Measurements from ENCODE around the gene EEIG1.

The EEIG1 gene

DNA sequence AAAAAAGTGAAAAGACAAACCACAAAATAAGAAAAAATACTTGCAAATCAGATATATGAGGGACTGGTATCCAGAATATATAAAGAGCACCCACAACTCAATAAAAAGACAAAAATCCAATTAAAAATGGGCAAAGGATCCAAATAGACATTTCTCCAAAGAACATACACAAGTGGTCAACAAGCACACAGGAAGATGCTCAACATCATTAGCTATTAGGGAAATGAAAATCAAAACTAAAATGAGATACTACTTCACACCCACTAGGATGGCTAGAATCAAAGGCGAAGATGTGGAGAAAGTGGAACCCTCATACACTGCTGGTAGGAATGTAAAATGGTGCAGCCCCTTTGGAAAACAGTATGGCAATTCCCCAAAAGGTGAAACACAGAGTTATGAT is 22.1 kb downstream of the EEIG1 start:
- no peak for DNase-seq

DNA sequence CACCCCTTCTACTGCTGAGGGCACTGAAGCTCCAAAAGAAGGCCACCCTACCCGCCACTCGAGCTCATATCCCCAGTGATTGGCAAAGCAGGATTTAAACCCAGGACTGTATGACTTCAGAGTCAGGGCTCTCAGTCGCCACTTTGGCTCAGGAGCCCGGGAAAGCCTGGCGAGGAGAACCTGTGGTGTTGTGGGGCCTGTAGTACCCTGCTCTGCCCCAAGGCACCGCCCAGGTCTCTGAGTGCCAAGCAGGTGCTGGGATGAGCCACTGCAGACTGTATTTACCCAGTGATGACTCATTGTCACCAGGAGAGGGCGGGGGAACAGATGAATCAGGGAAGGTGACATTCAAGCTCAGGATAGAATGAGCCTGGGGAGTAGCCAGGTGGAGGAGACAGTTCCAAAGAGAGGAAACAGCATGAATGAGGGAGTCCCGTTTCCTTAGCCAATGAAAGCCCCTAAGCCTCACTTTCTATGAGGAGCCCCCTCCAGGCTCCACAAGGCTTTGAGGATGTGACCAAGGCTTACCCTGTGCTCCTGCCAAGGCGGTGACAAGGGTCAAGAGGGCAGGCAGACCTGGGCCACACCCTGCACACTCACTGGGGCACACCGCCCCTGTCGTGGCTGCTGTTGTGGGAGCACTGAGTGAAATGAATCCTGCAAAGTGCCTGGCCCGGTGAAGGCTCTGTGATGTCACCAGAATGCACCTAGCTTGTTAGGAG is 25.3 kb downstream of the EEIG1 start:
- DNase-seq, result peak; percentile 29

DNA sequence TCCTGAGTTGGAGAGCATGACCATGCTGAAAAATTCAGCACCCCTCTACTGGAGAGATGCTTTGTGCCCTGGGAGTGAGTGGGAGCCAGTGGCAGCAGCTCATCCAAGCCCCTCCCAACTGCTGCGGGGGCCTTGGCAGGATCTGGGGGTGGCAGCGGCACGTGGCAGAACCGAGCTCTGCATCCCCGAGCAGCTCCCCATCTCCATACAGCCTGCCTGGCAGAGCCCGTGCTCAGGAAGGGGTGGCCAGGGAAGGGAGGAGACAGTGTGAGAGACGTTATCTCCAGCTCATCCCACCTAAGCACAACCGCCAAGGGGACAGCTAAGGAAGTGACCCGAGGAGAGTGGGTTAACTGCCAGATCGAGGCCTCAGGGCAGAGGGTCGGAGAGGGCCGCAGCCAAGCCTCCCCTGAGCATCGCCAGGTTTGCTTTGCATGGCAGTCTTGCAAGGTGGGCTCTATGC is 25.9 kb downstream of the EEIG1 start:
- no peak for DNase-seq

DNA sequence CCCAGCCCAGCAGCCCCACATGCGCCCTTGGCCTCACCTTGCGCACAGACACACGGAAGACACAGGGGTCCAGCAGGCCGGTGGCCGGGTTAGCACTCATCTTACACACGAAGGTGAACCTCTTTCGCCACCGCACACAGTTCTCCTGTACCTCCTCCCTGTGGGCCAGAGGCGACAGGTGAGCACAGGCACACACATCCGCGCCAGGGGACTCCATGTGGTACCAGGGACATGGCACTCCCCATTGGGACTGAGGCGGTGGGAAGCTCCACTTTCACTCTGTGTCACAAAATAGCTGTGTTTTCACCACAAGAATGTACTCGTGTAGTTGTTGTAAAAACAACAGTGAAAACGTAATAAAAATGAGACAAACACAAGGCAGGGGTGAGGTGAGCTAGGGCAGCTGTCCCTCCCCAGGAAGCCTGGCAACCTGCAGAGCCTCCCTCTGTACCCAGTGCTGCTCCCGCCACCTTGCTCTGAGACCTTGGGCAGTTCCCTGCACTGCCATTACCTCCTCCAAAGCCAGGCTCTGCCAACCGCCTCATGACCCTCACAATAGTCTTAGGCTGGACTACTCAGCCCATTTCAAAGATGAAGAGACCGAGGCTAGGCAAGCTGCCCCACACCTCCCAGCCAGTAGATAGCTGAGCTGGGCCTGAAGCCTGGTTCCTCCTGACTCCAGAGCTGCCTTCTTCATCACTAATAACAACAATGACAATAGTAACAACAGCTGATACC is 26.9 kb downstream of the EEIG1 start:
- DNase-seq, result no peak

DNA sequence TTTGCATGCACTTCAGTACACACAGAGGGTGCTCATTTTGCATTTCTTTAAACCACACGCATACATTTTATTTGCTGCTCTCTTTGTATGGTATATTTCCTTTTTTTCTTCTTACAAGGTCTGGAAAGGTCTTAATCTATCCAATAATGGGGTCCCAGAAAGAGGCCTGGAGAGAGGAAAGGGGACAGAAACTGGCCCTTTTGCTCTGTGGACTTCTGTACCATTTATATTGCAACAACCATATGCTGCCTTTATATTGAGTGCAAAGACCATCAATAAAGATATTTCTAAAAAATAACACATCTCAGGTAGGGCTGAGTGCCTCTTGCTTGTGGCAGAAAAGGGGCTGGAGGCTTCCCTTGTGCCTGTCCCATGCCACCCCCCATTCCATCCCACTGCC is 27.6 kb downstream of the EEIG1 start:
- no peak for DNase-seq

DNA sequence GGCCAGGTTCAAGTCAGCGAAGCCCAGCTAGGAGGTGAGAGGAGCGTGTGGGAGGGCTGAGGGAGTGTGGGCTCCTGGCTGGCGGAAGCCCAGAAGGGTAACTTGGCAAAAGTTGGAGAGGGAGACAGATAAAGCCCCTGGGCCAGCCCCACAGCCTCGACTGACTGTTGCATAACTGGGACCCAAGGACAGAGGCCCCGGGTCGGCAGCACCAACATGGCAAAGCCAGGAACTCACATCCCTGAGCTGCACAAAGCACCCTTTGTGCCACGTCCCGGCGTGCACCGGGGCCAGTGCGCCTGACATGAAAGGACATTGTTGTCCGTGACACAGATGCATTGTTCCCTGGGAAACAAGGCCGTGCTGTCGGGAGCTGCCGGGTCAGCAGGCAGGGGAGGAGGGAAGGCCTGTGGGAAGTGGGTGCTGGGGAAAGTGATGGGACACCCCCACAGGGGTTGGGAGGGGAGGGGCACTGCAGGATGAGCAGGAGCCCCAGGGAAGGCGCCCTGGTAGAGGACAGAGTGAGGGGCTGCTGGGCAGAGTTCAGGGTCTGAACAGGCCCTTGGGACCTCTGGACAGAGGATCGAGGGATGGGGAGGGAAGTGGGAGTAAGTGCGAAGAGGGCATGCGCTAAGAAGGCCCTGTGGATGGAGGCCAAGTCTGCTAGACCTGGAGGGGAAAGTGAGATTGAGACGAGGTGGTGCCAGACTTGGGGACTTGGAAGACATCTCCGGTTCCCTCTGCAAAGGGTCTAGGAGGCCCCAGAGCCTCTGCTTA is 30.1 kb downstream of the EEIG1 start:
- no peak for DNase-seq

DNA sequence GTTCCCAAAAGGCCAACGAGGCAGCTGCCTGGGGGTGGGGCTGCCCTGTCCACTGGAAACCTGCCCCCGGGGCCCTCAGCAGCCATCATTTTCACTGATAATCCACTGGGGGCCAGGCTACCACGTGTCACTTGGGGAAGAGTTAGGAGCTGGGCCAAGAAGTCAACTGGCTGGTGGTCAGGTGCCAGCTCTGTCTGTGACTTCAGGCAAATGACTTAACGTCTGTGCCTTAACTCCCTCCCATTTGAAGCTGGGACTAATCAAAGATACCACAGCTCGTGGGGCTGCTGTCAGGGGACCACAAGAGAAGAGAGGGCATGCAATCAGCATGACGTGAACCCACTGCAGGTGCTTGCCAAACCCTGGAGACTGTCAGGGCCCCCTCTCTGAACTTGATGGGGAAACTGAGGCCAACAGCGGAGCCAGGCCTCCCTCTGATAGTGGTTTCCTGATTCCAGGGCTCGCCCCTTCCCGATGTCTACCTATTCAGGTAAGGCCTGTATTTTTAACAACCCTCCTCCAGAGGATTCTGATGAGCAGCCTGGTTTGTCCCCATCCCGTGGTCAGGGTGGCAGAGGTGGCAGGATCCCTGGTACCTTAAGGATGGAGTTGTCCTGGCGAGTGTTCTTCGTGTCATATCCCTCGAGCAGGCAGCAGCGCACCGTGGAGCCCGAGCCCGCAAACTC is 30.8 kb downstream of the EEIG1 start:
- DNase-seq, result no peak

DNA sequence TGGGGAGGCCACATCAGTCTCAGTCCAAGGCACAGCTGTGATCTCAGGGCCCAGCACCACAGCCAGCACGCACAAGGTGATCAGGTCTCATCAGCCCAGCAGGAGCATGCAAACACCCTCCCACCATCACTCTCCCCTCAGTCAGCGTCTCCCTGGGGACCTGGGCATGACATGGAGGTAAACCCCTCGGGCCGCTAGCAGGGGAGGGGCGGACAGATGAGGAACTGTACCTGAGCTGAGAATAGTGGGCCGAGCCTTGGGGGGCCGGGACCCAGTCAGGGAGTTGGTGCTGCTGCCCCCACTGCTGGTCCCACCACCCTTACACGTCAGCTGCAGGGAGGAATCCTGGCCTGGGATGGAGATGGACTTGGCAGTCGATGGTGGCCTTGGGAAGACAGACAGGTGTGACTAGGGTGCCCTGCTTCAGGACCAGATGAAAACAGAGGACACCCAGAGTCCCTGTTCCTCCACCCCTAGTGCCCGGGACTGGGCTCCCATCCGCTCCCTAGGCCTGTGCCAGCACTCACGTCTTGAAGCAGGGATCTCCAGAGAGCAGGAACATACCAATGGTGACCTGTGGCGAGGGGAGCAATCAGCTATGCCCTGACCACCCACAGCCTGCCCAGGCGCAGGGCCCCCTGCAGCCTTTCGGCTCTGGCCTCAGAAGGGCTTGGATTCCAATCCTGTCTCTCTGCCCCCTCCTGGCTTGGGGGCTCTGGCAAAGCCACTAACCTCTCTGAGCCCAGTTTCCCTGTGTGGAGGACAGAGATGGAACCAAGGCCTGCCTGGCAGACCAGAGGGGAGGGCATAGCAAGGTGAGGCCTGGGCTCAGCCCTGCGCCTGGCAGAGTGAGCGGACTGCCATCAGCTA is 32.7 kb downstream of the EEIG1 start:
- DNase-seq, result no peak

DNA sequence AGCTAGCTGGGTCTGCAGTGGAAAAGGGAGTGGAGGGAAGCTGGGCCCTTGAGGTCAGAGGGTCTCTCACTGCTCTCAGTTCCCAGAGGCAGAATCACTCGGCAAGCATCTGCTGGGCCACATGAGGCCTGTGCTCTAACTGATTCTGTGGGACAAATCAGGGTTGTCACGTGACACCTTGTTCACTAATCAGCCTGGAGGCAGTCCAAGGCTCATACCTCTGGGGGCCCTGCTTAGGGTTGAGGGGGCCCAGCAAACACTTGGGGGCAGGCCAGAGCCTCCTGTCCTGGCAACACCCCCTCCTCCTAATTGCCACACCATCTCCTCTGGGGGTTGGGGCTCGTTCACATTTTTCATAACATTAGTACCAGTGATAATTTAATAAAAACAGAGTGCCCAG is 34.1 kb downstream of the EEIG1 start:
- DNase-seq, result no peak

DNA sequence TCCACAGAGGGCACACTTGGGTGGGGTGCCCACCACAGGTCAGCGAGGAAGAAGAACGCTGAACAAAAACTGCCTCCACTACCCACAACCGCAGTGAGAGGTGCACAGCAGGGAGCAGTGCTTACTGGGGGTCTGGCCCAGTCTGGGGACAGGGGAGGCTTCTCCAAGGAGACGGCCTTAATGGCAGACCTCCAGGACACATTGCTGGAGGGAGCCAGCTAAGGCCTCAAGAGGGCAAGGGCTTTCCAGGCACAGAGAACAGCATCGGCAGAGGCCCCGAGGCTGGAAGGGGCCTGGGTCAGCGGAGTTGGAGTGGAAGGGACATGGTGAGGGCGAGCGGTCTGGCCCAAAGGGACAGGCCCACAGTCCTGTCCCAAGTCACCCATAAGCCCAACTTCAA is 34.8 kb downstream of the EEIG1 start:
- no peak for DNase-seq

DNA sequence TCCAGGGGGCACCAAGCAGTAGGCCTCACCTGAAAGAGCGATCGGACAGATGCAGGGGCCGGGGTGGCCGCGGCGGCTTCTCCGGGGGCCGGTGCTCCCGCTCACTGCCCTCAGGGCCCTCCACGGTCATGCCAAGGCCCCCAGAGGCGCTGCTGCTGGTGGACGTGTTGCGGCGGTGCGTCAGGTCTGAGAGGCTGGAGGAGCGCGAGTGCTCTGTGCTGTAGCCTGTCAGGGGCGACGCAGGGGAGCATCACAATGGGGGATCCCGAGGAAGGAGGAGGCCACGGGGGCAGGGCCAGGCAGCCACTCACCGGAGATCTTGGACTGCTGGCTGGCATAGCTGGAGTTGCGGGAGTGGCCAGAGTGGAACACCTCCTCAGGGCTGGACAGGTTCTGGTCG is 35.5 kb downstream of the EEIG1 start:
- no peak for DNase-seq

DNA sequence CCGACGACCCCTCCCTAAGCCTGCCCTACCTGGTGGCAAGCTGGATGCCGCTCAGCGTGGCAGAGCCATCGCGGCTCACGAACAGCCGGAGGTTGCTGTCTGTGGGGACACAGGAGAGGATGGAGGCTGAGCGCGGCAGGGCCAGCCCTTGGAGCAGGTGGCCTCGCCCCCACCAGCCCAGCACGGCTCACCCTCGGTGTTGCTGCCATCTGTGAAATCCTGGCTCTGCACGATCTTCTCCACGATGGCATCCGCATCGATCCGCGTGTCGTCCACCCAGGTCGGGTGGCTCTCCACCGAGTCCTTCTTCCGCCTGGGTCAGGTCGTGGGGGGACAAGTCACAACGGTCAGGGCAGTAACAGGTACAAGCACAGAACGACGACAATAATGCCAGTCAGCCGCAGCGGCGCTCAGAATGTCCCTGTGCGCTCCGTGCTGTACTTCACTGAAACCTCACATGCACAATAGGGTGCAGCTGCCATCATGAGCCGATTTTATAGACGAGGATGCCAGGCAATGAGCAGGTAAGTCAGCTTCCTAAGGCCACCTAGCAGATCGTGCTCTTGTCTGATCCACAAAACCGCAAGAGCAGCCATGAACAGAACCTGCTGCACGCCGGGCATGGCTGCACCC is 36.1 kb downstream of the EEIG1 start:
- no peak for DNase-seq

DNA sequence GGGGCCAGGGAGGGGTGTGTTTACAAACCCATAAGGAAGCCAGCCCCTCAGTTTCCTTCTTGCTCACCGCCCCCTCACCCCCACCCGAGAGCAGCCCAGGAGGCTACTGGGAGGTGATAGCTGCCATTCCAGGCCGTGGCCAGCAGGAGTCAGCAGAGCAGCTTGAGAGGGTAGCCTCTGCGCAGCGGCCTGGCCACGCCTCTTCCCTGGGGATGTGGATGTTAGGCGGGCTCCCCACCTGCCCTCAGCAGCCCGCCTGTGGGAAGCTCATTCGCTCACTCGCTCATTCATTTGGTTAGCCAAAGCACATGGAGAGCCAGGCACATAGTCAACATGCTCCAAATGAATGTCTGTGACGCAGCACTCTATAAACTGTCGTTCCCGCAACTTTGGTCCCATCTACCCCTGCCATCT is 37.1 kb downstream of the EEIG1 start:
- DNase-seq, result peak; percentile 72

DNA sequence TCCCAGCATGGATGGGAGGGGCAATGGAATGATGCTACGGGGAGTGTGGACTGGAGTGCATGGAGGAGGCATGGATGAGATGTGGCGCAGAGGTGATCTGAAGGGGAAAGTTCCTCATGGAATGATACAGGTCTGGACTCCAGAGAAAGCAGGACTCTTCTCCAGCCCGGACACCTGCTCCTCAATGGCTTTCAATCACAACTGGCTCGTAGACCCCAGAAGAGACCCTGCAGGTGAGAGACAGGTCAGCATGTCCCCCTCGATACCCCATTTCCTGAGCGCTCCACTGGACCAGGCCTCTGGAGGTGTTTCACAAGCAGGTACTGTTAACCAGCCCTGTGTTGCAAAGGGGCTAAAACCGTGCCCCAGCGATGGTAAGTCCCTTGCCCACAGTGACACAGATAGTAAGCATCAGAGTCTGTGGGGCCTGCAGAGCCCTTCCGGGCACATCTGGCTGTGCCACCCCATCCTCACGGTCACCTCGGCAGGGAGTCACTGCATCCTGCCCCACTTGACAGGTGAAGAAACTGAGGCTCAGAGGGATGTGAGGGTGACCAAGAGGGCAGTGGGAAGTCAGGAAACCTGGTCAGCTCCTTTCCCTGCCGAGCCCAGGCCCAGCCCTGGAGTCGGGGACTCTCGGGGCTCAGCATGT is 37.7 kb downstream of the EEIG1 start:
- no peak for DNase-seq

DNA sequence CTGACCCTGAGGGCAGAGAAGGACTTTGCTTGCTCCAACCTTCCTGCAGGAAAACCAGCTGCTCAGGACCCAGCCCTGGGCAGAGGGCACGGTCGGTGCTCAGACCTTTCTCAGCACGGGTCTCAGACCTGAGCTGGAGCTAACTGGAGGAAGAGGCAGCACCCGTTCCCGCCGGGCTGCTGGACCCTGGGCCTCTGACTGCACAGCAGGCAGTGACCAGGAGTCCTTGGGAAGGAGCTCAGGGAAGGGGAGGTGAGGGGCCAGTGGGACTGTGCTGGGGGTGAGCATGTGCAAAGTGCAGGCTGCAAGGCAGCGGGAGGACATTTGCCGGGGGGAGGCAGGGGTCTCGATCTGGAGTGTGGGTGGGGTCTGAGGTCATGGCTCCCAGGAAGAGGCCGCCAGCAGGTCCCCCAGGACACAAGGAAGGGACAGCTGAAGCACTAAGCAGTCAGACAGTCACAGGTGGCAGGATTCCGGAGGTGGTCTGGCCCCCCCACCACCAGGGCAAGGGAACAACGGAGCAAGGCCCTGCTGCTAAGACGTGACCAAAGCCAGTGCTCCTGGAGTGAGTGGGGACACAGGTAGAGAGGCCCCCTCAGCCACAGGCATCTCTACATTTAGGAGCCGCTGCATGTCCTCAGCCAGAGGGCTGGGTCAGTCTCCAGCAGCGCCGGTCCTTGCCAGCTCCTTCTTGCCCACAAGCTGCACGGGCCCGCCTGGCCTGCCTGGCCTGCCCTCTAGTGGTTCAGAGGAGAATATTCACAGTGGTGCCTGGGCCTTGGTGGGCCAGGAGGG is 38.4 kb downstream of the EEIG1 start:
- peak; percentile 58 for DNase-seq

DNA sequence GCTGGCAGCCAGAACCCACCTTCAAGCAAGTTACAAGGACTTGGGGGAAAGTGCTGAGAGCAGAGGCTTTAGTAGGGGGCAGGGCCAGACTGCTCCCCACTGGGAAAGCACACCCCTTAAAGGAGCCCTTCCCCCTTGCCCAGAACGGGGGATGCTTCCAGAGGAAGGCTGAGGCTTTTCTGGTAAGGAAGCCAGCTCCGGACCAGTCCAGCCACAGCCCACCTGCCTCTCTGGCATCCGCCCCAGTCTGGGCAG is 38.9 kb downstream of the EEIG1 start:
- DNase-seq, result no peak

DNA sequence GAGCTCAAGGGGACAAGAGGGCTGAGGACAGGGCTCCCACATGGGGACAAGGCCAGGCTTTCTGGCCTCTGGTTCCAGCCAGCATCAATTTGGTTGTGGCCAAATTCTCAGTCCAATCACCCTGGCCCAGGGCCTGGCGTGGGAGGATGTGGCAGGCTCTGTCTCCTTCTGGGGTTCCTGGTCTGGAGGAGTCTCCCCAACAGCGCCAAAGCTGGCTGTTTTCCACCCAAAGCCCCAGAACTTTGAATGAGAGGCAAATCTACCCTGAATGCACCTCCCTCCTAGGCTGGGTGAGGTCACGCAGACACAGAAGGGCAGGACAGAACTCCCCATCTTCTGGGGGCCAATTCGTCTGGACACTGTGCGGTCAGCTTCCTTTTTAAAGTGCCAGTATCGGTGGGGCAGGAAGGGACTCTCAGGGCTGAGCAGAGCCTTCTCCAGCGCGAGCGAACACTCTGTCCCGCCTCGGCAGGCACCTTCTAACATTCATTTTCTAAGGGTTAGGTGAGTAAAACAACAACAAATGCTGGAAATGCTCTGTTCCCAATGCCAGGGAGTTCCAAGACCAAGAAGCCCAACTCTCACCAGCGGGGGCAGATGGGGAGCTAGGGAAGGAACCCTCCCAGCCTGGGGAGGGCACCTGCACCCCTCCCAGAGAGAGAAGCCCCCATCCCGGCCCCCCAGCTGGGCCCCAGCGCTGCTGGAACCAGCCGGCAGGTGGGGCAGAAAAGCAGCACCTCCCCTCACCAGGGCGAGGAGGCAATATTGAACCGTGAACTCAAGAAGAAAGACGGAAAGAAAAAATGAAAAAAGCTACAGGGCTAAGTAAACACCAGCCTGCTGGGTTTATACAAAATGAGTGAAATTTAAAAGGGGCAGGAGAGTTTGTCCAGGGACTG is 39.5 kb downstream of the EEIG1 start:
- DNase-seq, result no peak

DNA sequence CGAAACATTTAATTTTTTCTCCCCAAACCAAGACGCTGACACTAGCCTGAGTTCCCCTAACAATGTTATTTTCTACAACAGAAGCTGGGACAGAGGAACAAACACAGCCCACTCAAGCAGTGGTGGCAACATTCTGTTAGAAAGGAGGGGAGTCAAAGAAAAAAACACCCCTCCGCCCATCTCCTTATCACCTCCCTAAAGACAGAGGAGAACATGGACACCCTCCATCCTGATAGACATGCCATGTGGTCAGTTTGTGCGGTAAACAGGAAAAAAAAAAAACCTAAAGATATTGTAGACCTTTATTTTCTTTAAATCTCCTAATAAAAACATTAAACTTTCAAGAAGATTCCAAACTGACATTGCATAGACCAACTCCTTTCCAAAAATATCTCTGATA is 40.2 kb downstream of the EEIG1 start:
- no peak for DNase-seq

DNA sequence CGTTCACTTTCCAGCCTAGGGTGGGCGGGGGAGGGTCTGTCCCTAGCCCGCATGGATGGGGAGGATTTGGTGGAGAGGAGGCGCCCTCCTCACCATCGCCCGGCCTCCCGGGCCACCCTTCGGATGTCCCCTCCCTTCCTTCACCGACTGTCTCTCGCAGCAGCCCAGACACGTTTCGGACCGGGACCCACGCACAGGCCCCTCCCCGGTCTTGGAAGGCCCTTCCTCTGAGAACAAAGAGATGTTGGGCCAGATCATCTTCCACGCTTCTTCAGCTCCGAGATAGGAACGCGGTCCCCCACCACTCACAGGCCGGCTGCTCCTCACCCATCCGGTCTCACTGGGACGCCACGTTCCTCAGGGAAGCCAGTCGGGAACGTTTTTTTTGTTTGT is 42.5 kb downstream of the EEIG1 start:
- no peak for DNase-seq
